GM18505 (cell line): ENCODE data around the gene LIX1L.
A peak's percentile ranks its signal among the peaks of the same experiment; 100 is the strongest.

Source experiments
- ATAC-seq: cut with Tn5 transposase; IDR thresholded peaks from one replicate; pipeline ENCODE4 v1.9.1; 2021; ENCODE audit not compliant: unreplicated experiment
- POLR2A ChIP-seq: IDR thresholded peaks from 4 replicates; pipeline ENCODE4 v1.6.1; 2011; ENCODE audit warnings: borderline replicate concordance; ENCODE audit not compliant: insufficient read depth, insufficient read length; ENCODE audit errors: extremely low read depth

LIX1L gene

GRCh38 chr1:145918992-145919939, 38.6 kb downstream of the LIX1L start:
- ATAC-seq = no peak

GRCh38 chr1:145918144-145918991, 39.4 kb downstream of the LIX1L start, which contains the start of gene PEX11B:
Gene PEX11B (minus strand): TSS chr1:145918717. CDS start chr1:145918688, 29 bp downstream.
- peak; percentile 82 for ATAC-seq
- TF ChIP-seq POLR2A = peak; percentile 85

More at GRCh38 chr1:145918992-145919939, 38.6 kb downstream of the LIX1L start:
- TF ChIP-seq POLR2A = no peak

GRCh38 chr1:145917595-145917994, 40.2 kb downstream of the LIX1L start:
- no peak for TF ChIP-seq POLR2A
- ATAC-seq = no peak

GRCh38 chr1:145916745-145917144, 41.1 kb downstream of the LIX1L start:
- no peak for TF ChIP-seq POLR2A
- ATAC-seq = no peak

GRCh38 chr1:145912128-145912641, 45.6 kb downstream of the LIX1L start:
- no peak for ATAC-seq

GRCh38 chr1:145908653-145909052, 49.2 kb downstream of the LIX1L start:
- no peak for TF ChIP-seq POLR2A
- ATAC-seq = no peak

More at GRCh38 chr1:145912128-145912641, 45.6 kb downstream of the LIX1L start:
- TF ChIP-seq POLR2A = no peak

- no peak for ATAC-seq
Measured at GRCh38 chr1:145906954-145907753, 50.7 kb downstream of the LIX1L start.

GRCh38 chr1:145901312-145902021, 56.4 kb downstream of the LIX1L start:
- TF ChIP-seq POLR2A = no peak
- ATAC-seq = no peak

More at GRCh38 chr1:145906954-145907753, 50.7 kb downstream of the LIX1L start:
- no peak for TF ChIP-seq POLR2A

GRCh38 chr1:145898756-145899155, 59.1 kb downstream of the LIX1L start:
- no peak for ATAC-seq
- no peak for TF ChIP-seq POLR2A

GRCh38 chr1:145897969-145898368, 59.8 kb downstream of the LIX1L start:
- TF ChIP-seq POLR2A = no peak
- no peak for ATAC-seq

GRCh38 chr1:145895471-145895870, 62.3 kb downstream of the LIX1L start:
- ATAC-seq = no peak
- no peak for TF ChIP-seq POLR2A
